Left forelimb (tissue), 1 donor: ENCODE results near the gene EEFSEC.

Experiments used
- DNase-seq: peaks from one replicate; pipeline ENCODE4 v3.0.0-alpha.2; 2018; ENCODE audit warnings: low spot score

EEFSEC gene

GRCh38 chr3:128369121-128369703 lies 215.9 kb downstream of the EEFSEC start:
- DNase-seq: no peak

GRCh38 chr3:128369881-128370642 lies 216.8 kb downstream of the EEFSEC start:
- no peak for DNase-seq

- no peak for DNase-seq
These were observed 219.0 kb downstream of the EEFSEC start for GRCh38 chr3:128372281-128372680.

- no peak for DNase-seq
These were observed 219.6 kb downstream of the EEFSEC start for GRCh38 chr3:128372707-128373533.

GRCh38 chr3:128374746-128375445 lies 221.6 kb downstream of the EEFSEC start:
- no peak for DNase-seq

- DNase-seq: no peak
These were observed 223.2 kb downstream of the EEFSEC start for GRCh38 chr3:128376516-128376915.

- no peak for DNase-seq
These were observed 225.5 kb downstream of the EEFSEC start for GRCh38 chr3:128378631-128379347.

GRCh38 chr3:128379367-128380160 lies 226.3 kb downstream of the EEFSEC start:
- DNase-seq: no peak

- DNase-seq: no peak
These were observed 227.0 kb downstream of the EEFSEC start for GRCh38 chr3:128380295-128380694.

- no peak for DNase-seq
These were observed 227.4 kb downstream of the EEFSEC start for GRCh38 chr3:128380719-128381118.

- DNase-seq: no peak
These were observed 228.3 kb downstream of the EEFSEC start for GRCh38 chr3:128381609-128382008.

- DNase-seq: no peak
These were observed 229.0 kb downstream of the EEFSEC start for GRCh38 chr3:128382221-128382807.

- no peak for DNase-seq
These were observed 230.3 kb downstream of the EEFSEC start for GRCh38 chr3:128383316-128384235.

GRCh38 chr3:128385080-128385832 lies 232.0 kb downstream of the EEFSEC start:
- no peak for DNase-seq

- DNase-seq: no peak
These were observed 235.7 kb downstream of the EEFSEC start for GRCh38 chr3:128388932-128389331.

- no peak for DNase-seq
These were observed 237.6 kb downstream of the EEFSEC start for GRCh38 chr3:128390867-128391266.

- DNase-seq: no peak
These were observed 238.7 kb downstream of the EEFSEC start for GRCh38 chr3:128392021-128392420.

GRCh38 chr3:128392818-128393544 lies 239.7 kb downstream of the EEFSEC start:
- no peak for DNase-seq
